ENCODE results near the gene TMSB15B. TPM values are rescaled to one million over a fixed set of nuclear protein-coding genes. Genes with fewer than 3 reads are reported as not detected.
"Not testable (repeated sequence)": the region's sequence is repeated elsewhere in the genome, so short reads cannot be mapped to it uniquely, and the experiment has no call there.

TMSB15B gene
- polyA plus RNA-seq, 1 experiment: 4.7 TPM

- no peak overlapping the region for H3K4me3 ChIP-seq (ENCODE audit: low read depth, low read length)
- TF ChIP-seq CTCF (IDR thresholded peaks at IDR 0.05; ENCODE audit: insufficient read depth, low read depth, low read length): no peak
- DNase-seq (ENCODE audit: low read depth): no peak
- H3K27me3 ChIP-seq (ENCODE audit: control insufficient read depth, insufficient read depth, low read length): no peaks in the 10 kb centered on the region
- H3K36me3 ChIP-seq (ENCODE audit: control insufficient read depth, insufficient read depth, low read length): no peaks in the 10 kb centered on the region
- POLR2A ChIA-PET: no interaction called here
- CTCF ChIA-PET: interaction anchor here (1.2 kb wide), 1 partner anchor 31 kb away, joined by 3 read pairs; no protein-coding TSS in a partner anchor
Measured at GRCh38 chrX:103949506-103949905, 12.9 kb upstream of the TMSB15B start.

- no peak for TF ChIP-seq CTCF (IDR thresholded peaks at IDR 0.05; ENCODE audit: insufficient read depth, low read depth, low read length)
- no peak overlapping the region for H3K4me3 ChIP-seq (ENCODE audit: low read depth, low read length)
- DNase-seq (ENCODE audit: low read depth): no peak
- CTCF ChIA-PET: no interaction called here
- H3K27me3 ChIP-seq (ENCODE audit: control insufficient read depth, insufficient read depth, low read length): no peaks in the 10 kb centered on the region
- POLR2A ChIA-PET: no interaction called here
- no peaks in the 10 kb centered on the region for H3K36me3 ChIP-seq (ENCODE audit: control insufficient read depth, insufficient read depth, low read length)
Measured at GRCh38 chrX:103953353-103953752, 9.1 kb upstream of the TMSB15B start.

GRCh38 chrX:103954259-103954658 lies 8.2 kb upstream of the TMSB15B start:
- ChIA-PET CTCF (no interaction called here), POLR2A (no interaction called here)
- no peak overlapping the region for H3K4me3 ChIP-seq (ENCODE audit: low read depth, low read length)
- TF ChIP-seq CTCF (IDR thresholded peaks at IDR 0.05; ENCODE audit: insufficient read depth, low read depth, low read length): no peak
- no peak for DNase-seq (ENCODE audit: low read depth)
- no peaks in the 10 kb centered on the region for H3K36me3 ChIP-seq (ENCODE audit: control insufficient read depth, insufficient read depth, low read length)
- H3K27me3 ChIP-seq (ENCODE audit: control insufficient read depth, insufficient read depth, low read length): no peaks in the 10 kb centered on the region

- H3K27me3 ChIP-seq (ENCODE audit: control insufficient read depth, insufficient read depth, low read length); H3K36me3 ChIP-seq (ENCODE audit: control insufficient read depth, insufficient read depth, low read length); POLR2A ChIA-PET; H3K4me3 ChIP-seq (ENCODE audit: low read depth, low read length); DNase-seq (ENCODE audit: low read depth); CTCF ChIA-PET: not testable (repeated sequence)
Measured at GRCh38 chrX:103960599-103960998, 1.8 kb upstream of the TMSB15B start.

GRCh38 chrX:103983508-103983907 lies 21.1 kb downstream of the TMSB15B start:
- POLR2A ChIA-PET; H3K4me3 ChIP-seq (ENCODE audit: low read depth, low read length); H3K36me3 ChIP-seq (ENCODE audit: control insufficient read depth, insufficient read depth, low read length); H3K27me3 ChIP-seq (ENCODE audit: control insufficient read depth, insufficient read depth, low read length); DNase-seq (ENCODE audit: low read depth); CTCF ChIA-PET: not testable (repeated sequence)

GRCh38 chrX:103999234-103999633 lies 36.8 kb downstream of the TMSB15B start:
- POLR2A ChIA-PET: no interaction called here
- CTCF ChIA-PET: interaction anchor here (0.6 kb wide), 1 partner anchor 40 kb away, joined by 3 read pairs; no protein-coding TSS in a partner anchor

More at GRCh38 chrX:103999234-103999633, 36.8 kb downstream of the TMSB15B start:
- Histone ChIP-seq H3K4me3 (ENCODE audit: low read depth, low read length) (no peak overlapping the region), H3K36me3 (ENCODE audit: control insufficient read depth, insufficient read depth, low read length) (no peaks in the 10 kb centered on the region), H3K27me3 (ENCODE audit: control insufficient read depth, insufficient read depth, low read length) (peaks cover 2% of the 10 kb centered on the region)
- no peak for TF ChIP-seq CTCF (IDR thresholded peaks at IDR 0.05; ENCODE audit: insufficient read depth, low read depth, low read length)
- DNase-seq (ENCODE audit: low read depth): no peak
